ENCODE results near the gene HOXB4.

The HOXB4 gene

DNA sequence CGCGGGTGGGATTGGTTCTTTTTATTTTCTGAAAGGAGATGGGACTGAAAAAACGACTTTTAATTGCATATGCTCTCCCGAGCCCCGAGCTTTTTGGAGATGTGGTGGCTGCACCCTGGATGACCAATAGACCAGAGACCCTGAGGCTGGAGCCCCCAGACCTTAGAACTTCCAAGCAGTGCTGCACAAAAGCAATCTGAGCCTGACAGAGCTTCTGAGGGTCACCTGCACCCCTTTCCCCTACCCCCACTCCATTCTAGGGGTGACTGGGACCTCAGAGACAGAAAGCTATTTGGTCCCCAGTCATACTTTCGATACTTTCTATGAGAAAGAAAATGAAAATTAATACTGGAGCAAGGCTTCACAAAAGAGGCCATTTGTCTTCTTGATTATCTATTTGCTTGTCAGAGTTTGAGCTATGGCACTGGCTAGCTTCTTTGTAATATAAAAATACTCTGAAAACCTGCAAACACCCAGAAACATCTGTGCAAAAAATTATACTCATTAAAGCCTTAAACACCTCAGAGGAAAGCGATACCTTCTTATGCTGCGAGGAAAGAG is 3.6 kb downstream of the HOXB4 start:
- H3K9me3 ChIP-seq (ENCODE audit: control insufficient read depth in 1 of 2, low read length in 2 of 2), result no peaks in the 10 kb centered on the region
- H3K4me1 ChIP-seq (ENCODE audit: control insufficient read depth in 1 of 2, insufficient read depth in 2 of 2, low read length in 2 of 2), result peaks cover 7 to 42% of the 10 kb centered on the region in 2 donors
- H3K27ac ChIP-seq (ENCODE audit: low read length), result peak overlapping the region; percentile 90
- H3K27me3 ChIP-seq (ENCODE audit: low read depth, low read length), result no peaks in the 10 kb centered on the region
- no peaks in the 10 kb centered on the region for H3K36me3 ChIP-seq (ENCODE audit: control insufficient read depth in 1 of 2, insufficient read depth in 2 of 2, low read length in 2 of 2)
- H3K4me3 ChIP-seq (ENCODE audit: low read depth in 1 of 2, low read length in 2 of 2), result peak overlapping the region; percentile 55 to 62

DNA sequence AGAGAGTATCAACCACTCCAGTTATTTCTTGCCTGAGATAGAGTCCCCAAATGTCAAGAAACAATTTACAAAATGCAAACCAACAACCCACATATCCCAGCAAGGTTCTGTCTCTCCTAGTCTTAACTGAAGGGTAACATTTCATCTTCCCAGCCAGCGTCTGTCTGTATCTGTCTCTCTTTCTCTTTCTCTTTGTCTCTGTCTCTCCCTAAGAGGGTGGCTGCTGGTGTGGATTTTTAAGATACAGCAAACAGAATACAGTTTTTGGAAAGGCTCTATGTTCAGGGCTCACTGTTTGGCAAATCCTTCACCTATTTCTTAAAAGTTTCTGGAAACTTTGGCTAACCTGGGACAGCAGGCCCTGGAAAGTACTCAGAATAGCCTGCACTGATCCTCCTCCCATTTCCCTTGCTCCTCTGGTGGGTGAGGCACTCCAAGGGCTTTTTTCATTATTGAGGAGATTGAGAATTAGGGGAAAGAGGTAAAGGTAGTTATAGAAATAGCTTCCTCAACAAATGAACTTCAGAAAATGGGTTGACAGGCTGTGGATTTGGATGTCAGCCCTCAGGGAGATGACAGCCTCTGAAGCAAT is 6.2 kb downstream of the HOXB4 start:
- peaks cover 12% of the 10 kb centered on the region for H3K27me3 ChIP-seq (ENCODE audit: low read depth, low read length)
- H3K27ac ChIP-seq (ENCODE audit: low read length), result peak overlapping the region; percentile 90
- H3K4me3 ChIP-seq (ENCODE audit: low read depth in 1 of 2, low read length in 2 of 2), result peak overlapping the region; percentile 55 to 62

DNA sequence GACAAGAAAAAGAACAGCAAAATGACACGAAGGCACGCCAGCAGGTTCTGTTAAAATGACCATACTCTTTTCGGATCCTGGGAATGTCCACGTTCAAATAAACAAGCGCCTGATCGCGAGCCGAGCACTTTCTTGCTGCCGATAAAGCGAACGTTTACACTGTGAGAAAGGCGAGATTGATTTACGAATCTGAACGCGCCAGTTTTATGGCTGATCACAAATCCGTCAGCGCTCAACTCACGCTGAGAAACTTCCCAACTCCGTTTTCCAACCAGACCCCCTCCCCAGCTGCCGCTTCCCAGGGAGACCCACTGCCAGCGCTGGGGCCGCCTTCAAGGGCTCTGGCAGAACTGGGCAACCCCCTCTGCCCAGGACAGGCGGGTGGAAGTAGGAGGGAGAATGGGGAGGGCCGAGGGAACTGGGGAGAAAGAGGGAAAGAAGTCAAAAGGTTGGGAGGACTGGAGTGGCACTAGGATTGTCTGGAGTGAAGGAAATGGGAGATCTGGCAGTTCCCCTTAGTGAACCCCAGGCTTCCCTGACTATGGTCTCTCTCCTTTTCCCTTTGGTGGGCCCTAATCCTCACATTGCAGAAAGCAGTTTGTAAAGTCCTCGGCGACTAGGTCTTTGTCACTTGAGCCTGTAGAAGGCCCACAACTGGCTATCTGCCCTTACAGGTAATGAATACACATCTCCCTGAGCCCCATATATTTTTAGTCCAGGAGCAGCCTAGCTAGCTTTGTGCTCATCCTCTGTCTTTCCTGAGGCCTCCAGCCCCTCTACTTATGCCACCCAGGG is 6.9 kb downstream of the HOXB4 start:
- Histone ChIP-seq H3K27me3 (ENCODE audit: low read depth, low read length) (peaks cover 12% of the 10 kb centered on the region), H3K4me1 (ENCODE audit: control insufficient read depth in 1 of 2, insufficient read depth in 2 of 2, low read length in 2 of 2) (peaks cover 15 to 74% of the 10 kb centered on the region in 2 donors), H3K27ac (ENCODE audit: low read length) (peak overlapping the region; percentile 90), H3K4me3 (ENCODE audit: low read depth in 1 of 2, low read length in 2 of 2) (peak overlapping the region; percentile 55 to 62), H3K9me3 (ENCODE audit: control insufficient read depth in 1 of 2, low read length in 2 of 2) (no peaks in the 10 kb centered on the region), H3K36me3 (ENCODE audit: control insufficient read depth in 1 of 2, insufficient read depth in 2 of 2, low read length in 2 of 2) (no peaks in the 10 kb centered on the region)

More for the DNA sequence above, 6.2 kb downstream of the HOXB4 start:
- Histone ChIP-seq H3K9me3 (ENCODE audit: control insufficient read depth in 1 of 2, low read length in 2 of 2) (no peaks in the 10 kb centered on the region), H3K36me3 (ENCODE audit: control insufficient read depth in 1 of 2, insufficient read depth in 2 of 2, low read length in 2 of 2) (no peaks in the 10 kb centered on the region), H3K4me1 (ENCODE audit: control insufficient read depth in 1 of 2, insufficient read depth in 2 of 2, low read length in 2 of 2) (peaks cover 14 to 67% of the 10 kb centered on the region in 2 donors)

DNA sequence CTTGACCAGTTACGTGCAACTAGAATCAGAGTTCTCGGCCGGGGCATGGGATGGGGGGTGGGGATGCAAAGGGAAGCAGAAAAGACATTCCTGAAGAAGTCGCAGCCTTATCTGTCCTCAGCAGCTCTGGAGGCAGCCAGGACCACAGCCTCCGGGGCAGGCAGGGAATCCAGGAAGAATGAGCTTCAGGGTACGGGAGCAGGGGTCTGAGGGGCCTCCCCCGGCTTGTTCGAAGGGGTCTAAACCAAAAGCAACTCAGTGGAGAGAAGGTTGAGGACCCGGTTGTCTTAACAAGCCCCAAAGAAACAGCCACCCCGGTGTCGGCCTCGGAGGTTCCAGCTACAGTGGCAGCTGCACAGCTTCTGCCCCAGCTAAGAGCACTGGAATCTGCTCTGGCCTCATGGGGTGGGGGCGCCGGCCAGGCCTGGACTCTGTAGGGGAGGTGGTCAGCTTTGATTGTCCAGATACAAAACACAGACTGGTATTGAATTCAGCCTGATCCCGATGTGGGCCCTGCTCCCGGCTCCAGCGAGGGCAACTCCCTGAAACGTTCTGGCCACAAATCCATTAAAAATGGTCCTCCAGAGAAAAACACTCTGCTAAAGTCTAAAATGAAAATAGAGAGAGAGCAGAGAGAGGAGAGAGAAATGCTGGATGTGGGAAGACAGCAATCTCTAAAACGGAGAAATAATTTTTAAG is 7.7 kb downstream of the HOXB4 start:
- Histone ChIP-seq H3K27ac (ENCODE audit: low read length) (peak overlapping the region; percentile 90), H3K27me3 (ENCODE audit: low read depth, low read length) (peaks cover 19% of the 10 kb centered on the region), H3K4me3 (ENCODE audit: low read depth in 1 of 2, low read length in 2 of 2) (peak overlapping the region; percentile 55 to 62), H3K36me3 (ENCODE audit: control insufficient read depth in 1 of 2, insufficient read depth in 2 of 2, low read length in 2 of 2) (no peaks in the 10 kb centered on the region), H3K4me1 (ENCODE audit: control insufficient read depth in 1 of 2, insufficient read depth in 2 of 2, low read length in 2 of 2) (peaks cover 23 to 76% of the 10 kb centered on the region in 2 donors), H3K9me3 (ENCODE audit: control insufficient read depth in 1 of 2, low read length in 2 of 2) (no peaks in the 10 kb centered on the region)

DNA sequence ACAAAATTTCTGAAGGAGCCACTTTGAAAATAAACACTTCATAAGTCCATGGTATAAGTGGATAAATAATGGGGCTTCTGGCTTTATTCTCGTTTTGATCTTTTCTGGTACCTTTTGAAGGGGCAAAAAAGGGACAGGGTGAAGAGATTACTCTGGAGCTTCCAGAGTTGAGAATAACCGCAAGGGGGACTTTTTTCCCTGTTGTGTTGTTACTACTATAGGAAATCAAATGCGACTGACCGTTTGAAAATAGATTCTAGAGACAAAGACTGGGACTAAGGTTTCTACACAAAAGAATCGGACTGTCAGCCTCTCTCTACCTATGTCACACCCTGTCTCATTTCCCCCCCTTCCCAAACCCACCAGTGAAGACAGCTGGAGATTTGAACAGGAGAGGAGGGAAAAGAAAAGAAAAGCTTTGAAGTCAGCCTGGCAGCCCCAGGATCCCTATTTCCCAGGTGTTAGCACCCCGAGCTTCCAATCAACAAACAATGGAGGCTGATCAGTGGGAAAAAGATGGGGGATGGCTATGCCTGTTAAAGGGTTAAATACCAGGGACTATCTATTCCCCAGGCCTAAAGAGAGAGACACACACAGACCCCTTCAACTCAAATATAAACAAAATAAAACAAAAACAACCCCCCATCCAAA is 8.4 kb downstream of the HOXB4 start:
- peaks cover 28 to 74% of the 10 kb centered on the region in 2 donors for H3K4me1 ChIP-seq (ENCODE audit: control insufficient read depth in 1 of 2, insufficient read depth in 2 of 2, low read length in 2 of 2)
- H3K4me3 ChIP-seq (ENCODE audit: low read depth in 1 of 2, low read length in 2 of 2), result peak overlapping the region; percentile 55 to 62
- H3K36me3 ChIP-seq (ENCODE audit: control insufficient read depth in 1 of 2, insufficient read depth in 2 of 2, low read length in 2 of 2), result no peaks in the 10 kb centered on the region
- peak overlapping the region; percentile 90 for H3K27ac ChIP-seq (ENCODE audit: low read length)
- no peaks in the 10 kb centered on the region for H3K9me3 ChIP-seq (ENCODE audit: control insufficient read depth in 1 of 2, low read length in 2 of 2)
- peaks cover 24% of the 10 kb centered on the region for H3K27me3 ChIP-seq (ENCODE audit: low read depth, low read length)

DNA sequence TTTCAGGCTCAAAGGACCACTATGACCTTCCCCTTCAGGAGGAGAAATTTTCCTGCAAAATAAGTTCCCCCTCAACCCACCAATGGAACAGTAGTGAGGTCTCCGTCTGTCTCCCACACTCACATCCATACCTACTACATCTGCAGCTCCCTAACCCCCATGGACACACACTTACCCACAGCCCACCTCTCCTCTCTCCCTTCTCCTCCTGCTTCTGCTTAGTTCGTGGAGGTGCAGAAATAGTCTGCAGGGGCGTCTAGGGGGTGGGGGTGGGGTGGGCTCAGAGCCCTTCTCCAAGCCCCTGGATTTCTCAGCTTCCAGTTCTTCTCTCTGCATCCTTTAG is 8.9 kb downstream of the HOXB4 start:
- Histone ChIP-seq H3K4me1 (ENCODE audit: control insufficient read depth in 1 of 2, insufficient read depth in 2 of 2, low read length in 2 of 2) (peaks cover 25 to 68% of the 10 kb centered on the region in 2 donors), H3K36me3 (ENCODE audit: control insufficient read depth in 1 of 2, insufficient read depth in 2 of 2, low read length in 2 of 2) (no peaks in the 10 kb centered on the region), H3K27me3 (ENCODE audit: low read depth, low read length) (peaks cover 24% of the 10 kb centered on the region), H3K4me3 (ENCODE audit: low read depth in 1 of 2, low read length in 2 of 2) (peak overlapping the region; percentile 51 to 55), H3K27ac (ENCODE audit: low read length) (peak overlapping the region; percentile 90), H3K9me3 (ENCODE audit: control insufficient read depth in 1 of 2, low read length in 2 of 2) (no peaks in the 10 kb centered on the region)

DNA sequence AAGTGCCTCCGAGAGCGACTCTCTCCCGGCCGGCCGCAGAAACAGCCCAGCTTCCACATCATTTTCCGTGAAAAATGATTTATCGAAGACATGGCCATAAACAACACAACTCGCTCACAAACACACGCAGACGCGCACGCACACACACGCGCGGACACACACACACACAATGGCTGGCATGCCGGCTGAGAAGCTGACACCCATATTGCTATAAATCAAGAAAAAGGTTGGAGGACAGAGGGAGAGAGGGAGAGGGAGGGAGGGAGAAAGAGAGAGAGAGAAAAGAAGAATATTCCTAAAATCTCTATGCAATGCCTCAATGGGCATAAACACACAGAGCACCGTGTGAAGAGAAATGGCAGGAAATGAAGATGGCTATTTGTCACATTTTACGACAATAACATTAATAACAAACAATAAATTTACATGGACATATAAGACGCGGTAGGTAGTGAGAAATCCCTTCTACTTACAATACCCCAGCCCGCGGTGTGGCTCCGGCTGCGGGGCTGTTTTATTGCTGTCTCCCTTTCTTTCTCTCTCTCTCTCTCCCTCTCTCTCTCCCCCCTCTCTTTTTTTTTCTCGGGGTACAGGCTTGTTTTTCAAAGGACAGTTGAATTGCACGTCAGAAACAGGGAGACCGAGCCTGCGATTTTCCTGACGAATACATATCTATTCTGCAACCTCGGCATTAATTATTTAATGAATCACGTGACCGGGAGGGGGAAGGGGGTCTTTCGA is 9.5 kb downstream of the HOXB4 start:
- H3K27ac ChIP-seq (ENCODE audit: low read length), result peak overlapping the region; percentile 90
- peak overlapping the region; percentile 51 to 55 for H3K4me3 ChIP-seq (ENCODE audit: low read depth in 1 of 2, low read length in 2 of 2)
- H3K4me1 ChIP-seq (ENCODE audit: control insufficient read depth in 1 of 2, insufficient read depth in 2 of 2, low read length in 2 of 2), result peaks cover 26 to 68% of the 10 kb centered on the region in 2 donors
- peaks cover 24% of the 10 kb centered on the region for H3K27me3 ChIP-seq (ENCODE audit: low read depth, low read length)
- H3K36me3 ChIP-seq (ENCODE audit: control insufficient read depth in 1 of 2, insufficient read depth in 2 of 2, low read length in 2 of 2), result no peaks in the 10 kb centered on the region
- H3K9me3 ChIP-seq (ENCODE audit: control insufficient read depth in 1 of 2, low read length in 2 of 2), result no peaks in the 10 kb centered on the region

DNA sequence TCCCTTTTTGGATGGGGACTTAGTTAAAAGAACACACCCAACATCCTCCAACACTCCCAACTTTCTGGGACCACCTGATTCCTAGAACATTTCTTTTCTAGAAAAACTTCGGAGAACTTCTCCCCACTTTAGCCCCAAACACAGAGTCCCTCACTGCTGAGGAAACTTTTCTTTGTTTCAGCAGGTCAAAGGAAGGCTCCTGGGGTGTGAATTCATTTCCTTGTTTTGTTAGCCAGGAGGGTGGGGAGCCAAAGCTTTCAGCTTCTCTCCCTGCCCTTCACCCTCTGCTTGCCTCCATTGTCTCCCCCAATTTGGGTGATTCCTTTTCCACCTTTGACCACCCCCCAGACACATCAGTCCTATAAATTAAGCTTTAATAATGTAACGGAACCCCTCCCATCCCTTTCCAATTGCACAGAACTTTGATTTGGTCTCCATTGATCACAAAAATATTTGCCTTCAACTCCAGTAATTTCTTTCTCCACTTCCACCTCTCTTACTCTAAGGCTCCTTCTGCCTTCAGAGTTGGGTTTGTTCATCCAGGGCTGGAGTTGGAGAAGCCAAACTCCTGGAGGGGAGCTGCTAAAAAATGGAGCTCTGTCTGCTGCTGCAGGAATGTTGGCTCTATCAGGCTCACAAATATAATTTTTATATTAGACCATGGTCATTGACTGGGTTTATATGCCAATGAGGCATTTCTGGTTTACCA is 10.3 kb downstream of the HOXB4 start:
- Histone ChIP-seq H3K27me3 (ENCODE audit: low read depth, low read length) (peaks cover 26% of the 10 kb centered on the region), H3K4me3 (ENCODE audit: low read depth in 1 of 2, low read length in 2 of 2) (peak overlapping the region; percentile 51 to 55), H3K4me1 (ENCODE audit: control insufficient read depth in 1 of 2, insufficient read depth in 2 of 2, low read length in 2 of 2) (peaks cover 34 to 73% of the 10 kb centered on the region in 2 donors)

DNA sequence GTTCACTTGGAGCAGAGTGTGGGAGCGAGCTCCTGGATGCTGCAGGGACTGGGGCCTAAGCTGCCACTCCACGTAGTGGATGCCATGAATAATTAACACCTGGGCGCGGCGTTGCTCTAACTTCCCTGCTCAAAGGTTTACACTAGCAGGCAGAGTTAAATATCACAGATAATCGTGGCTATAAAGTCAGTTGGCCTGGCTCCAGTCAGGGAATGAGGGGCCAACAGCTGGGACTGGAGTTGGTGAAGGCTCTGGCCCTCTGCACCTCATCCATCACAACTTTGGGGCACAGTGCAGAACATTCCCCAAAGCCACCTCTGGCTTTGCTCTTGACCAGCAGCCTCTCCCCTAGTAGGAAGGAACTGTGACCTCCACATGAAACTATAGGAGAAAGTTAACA is 10.9 kb downstream of the HOXB4 start:
- H3K27me3 ChIP-seq (ENCODE audit: low read depth, low read length), result peaks cover 30% of the 10 kb centered on the region
- peaks cover 35 to 72% of the 10 kb centered on the region in 2 donors for H3K4me1 ChIP-seq (ENCODE audit: control insufficient read depth in 1 of 2, insufficient read depth in 2 of 2, low read length in 2 of 2)
- H3K4me3 ChIP-seq (ENCODE audit: low read depth in 1 of 2, low read length in 2 of 2), result peak overlapping the region in 1 of 2 donors; percentile 37
- peak overlapping the region; percentile 90 for H3K27ac ChIP-seq (ENCODE audit: low read length)
- no peaks in the 10 kb centered on the region for H3K36me3 ChIP-seq (ENCODE audit: control insufficient read depth in 1 of 2, insufficient read depth in 2 of 2, low read length in 2 of 2)
- no peaks in the 10 kb centered on the region for H3K9me3 ChIP-seq (ENCODE audit: control insufficient read depth in 1 of 2, low read length in 2 of 2)

More for the DNA sequence above, 10.3 kb downstream of the HOXB4 start:
- H3K27ac ChIP-seq (ENCODE audit: low read length), result peak overlapping the region; percentile 90
- H3K36me3 ChIP-seq (ENCODE audit: control insufficient read depth in 1 of 2, insufficient read depth in 2 of 2, low read length in 2 of 2), result no peaks in the 10 kb centered on the region
- H3K9me3 ChIP-seq (ENCODE audit: control insufficient read depth in 1 of 2, low read length in 2 of 2), result no peaks in the 10 kb centered on the region

DNA sequence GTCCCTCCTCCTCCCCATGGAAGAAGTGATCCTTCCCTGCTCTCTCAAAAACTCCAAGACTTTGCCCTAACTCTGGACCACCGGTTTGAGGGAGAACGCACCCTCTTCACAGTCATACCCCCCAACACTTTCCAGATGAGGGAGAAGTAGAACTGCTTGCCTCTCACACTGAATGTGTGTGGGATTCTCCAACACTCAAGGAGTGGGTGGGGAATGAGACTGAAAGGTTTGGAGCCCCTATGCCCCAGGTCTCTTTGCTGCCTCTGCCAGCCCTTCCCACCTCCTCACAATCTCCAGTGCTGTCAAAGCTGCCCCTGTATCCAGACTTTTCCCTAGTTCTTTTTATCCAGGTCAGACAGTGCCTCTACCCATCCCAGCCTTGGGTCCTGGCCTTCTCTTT is 11.4 kb downstream of the HOXB4 start:
- Histone ChIP-seq H3K36me3 (ENCODE audit: control insufficient read depth in 1 of 2, insufficient read depth in 2 of 2, low read length in 2 of 2) (no peaks in the 10 kb centered on the region), H3K27me3 (ENCODE audit: low read depth, low read length) (peaks cover 30% of the 10 kb centered on the region), H3K4me3 (ENCODE audit: low read depth in 1 of 2, low read length in 2 of 2) (peak overlapping the region in 1 of 2 donors; percentile 37), H3K9me3 (ENCODE audit: control insufficient read depth in 1 of 2, low read length in 2 of 2) (no peaks in the 10 kb centered on the region), H3K4me1 (ENCODE audit: control insufficient read depth in 1 of 2, insufficient read depth in 2 of 2, low read length in 2 of 2) (peaks cover 35 to 72% of the 10 kb centered on the region in 2 donors), H3K27ac (ENCODE audit: low read length) (peak overlapping the region; percentile 90)
